GM21528 (cell line): Measurements from ENCODE around the gene TADA2B.
A peak's percentile ranks its signal among the peaks of the same experiment; 100 is the strongest.

Source experiments
- ATAC-seq: cut with Tn5 transposase; IDR thresholded peaks from one replicate; pipeline ENCODE4 v1.9.1; 2021; ENCODE audit warnings: mild to moderate bottlenecking, moderate library complexity; ENCODE audit not compliant: unreplicated experiment, low FRiP score

The TADA2B gene

DNA sequence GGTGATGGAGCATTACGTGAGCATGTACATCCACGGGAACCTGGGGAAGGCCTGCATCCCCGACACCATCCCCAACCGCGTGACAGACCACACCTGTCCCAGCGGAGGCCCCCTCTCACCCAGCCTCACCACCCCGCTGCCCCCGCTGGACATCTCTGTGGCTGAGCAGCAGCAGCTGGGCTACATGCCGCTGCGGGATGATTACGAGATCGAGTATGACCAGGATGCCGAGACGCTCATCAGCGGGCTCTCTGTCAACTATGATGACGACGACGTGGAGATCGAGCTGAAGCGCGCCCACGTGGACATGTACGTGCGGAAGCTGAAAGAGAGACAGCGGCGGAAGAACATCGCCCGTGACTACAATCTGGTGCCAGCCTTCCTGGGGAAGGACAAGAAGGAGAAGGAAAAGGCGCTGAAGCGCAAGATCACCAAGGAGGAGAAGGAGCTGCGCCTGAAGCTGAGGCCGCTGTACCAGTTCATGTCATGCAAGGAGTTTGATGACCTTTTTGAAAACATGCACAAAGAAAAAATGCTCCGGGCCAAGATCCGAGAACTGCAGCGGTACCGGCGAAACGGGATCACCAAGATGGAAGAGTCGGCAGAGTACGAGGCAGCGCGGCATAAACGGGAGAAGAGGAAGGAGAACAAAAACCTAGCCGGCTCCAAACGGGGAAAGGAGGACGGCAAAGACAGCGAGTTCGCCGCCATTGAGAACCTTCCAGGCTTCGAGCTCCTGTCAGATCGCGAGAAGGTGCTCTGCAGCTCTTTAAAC, 11.1 kb downstream of the TADA2B start:
- no peak for ATAC-seq

DNA sequence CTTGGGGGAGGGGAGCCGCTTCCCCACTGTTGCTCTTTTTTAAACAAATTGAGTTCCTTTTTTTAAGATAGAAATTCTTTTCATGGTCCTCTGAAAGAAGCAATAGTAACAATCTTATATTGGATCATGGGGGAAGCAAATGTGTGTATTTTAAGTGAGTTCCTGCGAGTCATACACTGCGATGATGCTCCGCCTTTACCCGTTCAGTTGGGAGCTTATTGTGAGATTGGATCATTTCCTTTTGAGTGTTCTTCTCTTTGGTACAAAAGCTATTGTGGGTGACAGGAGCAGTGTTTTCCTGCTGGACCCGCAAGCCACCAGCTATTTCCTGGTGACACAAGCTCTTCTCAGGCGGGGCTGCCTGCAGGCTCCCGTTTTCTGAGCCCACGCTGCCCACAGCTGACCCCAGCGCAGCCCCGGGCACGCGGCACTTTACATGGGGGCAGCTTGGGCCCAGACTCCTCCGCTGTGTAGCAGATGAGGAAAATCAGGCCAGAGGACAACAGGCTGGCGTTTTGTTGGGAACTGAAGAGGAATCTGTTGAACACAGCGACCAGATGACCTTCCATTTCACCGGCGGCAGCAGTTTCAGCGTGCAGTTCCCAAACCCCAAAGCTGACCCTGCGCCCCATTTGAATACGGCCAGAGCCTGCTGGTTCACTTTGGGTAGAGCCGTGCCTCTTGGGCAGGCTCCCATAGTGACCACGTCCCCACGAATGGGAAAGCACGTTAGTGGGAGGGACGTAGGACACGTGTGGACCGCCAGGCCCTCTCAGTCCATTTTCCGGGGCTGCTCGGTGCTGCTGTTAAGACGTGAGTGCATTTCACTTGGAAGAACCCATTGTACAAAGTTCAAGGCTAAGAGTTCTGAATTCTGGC, 12.2 kb downstream of the TADA2B start:
- no peak for ATAC-seq

DNA sequence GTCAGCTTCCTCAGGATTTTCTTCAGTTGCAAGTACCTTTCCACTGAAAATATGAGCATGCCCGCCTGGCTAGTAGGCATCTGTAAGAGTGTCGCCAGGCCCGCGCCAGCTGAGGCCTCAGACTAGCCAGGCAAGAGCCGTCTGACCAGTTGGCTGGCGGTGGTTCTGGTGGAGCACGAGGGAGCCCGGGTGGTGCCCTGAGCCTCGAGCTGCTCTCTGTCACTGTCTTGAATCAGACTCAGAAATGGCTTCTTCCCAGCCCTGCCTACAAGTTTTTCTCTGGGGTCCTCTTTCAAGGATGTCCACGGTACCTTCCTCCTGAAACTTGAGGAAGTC, 12.8 kb downstream of the TADA2B start:
- ATAC-seq: no peak

DNA sequence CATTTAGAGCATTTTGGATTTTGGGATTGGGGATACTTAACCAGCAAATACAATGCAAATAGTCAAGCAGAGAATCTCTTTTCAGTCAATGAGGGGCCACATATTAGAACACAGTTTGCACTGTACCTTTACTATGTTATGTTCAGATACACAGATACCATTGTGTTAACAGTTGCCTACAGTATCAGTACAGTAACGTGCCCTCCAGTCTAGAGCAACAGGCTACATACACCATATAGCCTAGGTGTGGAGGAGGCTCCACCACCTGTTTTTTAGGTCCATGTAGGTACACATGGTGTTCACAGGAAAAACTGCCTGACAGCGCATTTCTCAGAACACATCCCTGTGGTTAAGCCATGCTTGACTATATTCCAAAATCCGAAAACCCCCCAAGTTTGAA, 15.6 kb downstream of the TADA2B start:
- ATAC-seq: no peak

DNA sequence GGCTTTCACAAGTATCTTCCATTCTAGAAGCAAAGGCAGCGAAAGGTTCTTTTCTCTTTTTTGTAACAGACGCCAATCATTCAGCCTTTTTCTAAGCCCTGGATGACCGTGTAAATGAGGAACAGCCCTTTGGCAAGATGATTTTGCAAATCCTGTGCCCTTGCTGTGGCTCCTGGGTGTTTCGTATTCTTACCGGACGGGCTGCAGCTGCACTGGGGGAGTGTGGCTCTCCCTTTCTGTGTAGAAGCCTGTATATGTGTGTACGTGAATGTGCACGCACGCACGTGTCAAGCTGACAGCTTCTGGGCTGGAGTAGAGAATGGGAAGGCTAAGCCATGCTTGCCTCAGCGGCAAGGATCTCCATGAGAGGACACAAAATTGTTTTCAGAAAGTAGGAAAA, 16.5 kb downstream of the TADA2B start:
- ATAC-seq: no peak

DNA sequence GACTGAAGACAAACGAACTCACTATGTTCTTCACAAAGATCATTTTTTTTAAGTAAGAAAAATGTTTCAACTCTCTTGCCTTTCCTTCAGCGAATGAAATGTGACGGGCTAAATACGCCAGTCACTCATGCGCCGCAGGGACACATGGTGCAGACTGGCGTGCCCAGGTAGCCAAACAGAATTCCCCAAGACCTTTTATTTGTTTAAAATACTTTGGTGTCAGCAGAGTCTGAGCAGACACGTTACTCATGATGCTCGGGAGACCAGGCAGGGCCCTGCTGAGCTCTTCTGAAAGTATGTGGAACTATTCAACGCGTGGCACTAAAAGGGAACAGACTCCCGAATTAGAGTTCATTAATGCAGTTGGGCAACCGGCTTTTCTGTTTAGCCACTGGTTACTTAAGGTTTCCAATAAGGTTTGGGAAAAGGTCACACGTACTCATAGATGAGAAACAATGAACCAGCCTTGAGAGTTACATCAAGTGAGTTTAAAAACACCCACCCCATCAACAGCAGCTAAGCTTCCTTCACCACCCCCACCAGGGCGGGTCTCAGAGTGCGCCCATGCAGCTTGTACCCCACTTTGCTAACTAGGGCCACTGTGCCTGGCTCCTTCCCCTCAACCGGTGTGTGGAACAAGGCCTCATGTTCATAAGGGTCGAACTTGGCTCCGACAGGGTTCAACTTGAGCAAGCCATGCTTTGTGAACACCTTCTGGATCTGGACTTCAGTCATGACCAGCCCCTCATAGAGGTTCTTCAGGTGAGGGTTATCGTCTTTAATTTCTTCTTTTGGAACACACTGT, 17.4 kb downstream of the TADA2B start:
- no peak for ATAC-seq

DNA sequence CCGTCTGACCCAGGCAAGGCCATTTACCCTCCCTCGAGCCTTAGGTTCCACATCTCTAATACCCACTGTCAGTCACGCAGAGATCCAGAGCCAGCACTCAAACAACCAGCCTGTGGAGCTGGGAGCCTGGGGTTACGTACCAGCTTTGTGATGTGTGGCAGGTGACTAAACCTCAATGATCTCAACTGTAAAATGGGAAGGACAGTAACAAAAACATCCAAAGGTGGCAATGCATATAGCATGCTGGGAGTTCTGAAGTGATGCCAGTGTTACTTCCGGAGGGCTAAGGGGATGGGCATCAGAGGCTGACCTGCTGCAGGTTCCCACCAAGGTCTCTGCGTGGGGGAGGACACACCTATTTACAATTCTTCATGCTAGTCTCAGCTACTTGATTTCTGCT, 18.6 kb downstream of the TADA2B start:
- ATAC-seq: no peak

DNA sequence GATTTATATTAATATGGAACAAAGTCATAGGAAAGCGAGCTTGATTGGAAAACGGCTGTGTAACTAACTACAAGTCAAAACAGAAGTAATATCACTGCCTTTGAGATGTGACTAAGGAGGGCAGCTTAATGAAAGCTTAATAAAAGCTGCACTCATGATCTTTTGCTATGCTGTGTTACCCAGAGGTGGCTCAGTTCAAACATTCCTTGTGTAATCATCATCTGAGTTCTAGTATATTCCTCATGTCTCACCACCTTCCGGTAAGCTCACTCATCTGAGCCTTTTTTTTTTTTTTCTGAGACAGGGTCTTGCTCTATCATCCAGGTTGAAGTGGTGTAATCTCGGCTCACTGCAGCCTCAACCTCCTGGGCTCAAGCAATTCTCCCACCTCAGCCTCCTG, 19.6 kb downstream of the TADA2B start:
- no peak for ATAC-seq

DNA sequence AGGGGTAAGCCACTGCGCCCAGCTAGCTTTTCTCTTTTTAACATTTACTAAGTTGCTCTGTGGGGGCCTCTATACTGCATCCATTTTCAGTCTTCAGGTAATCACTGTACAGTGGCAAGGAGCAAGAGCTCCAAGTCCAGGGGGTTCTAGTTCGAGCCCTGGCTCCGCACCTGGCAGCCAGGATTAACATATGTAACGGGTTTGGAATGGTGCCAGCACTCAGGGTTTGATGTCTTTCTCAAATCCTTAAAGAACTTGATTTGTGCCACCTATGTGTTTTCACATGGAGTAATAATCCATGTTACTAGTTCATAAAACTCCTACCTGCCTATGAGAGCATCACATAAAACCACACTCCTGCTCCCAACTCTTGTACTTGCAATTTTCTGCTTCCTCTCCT, 20.2 kb downstream of the TADA2B start:
- ATAC-seq: no peak

DNA sequence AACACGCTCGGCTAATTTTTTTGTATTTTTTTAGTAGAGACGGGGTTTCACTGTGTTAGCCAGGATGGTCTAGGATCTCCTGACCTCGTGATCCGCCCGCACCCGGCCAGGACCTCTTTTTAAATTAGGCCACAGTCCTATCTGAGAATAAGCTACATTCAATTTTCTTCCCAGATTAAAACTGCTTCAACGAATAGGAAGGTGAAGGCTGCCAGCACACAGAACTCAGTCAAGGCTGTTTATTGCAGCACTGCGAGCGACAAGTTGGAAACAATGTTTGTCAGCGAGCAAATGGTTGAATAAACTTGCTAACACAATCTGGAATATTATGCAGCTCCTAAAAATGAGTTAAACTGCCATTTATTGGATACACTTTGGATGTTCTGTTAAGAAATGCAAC, 22.8 kb downstream of the TADA2B start:
- no peak for ATAC-seq

DNA sequence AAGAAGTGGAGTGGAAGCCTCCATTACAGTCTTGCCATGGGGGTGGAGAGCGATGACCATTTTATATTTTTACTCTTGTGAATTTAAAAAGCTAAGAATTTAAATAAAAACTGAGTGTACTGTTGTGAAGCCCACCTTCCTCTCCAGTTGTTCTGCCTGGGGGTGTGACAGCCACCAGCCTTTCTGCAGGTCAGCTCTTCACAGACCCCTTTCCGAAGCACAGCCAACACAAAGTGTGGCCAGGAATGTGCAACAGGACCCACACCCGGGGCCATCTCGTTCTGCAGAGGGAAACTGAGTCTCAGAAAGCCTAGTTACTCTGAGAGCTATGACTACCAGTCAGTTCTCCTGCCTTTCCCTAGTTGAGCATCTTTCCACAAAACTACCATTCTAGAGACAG, 23.3 kb downstream of the TADA2B start:
- no peak for ATAC-seq

DNA sequence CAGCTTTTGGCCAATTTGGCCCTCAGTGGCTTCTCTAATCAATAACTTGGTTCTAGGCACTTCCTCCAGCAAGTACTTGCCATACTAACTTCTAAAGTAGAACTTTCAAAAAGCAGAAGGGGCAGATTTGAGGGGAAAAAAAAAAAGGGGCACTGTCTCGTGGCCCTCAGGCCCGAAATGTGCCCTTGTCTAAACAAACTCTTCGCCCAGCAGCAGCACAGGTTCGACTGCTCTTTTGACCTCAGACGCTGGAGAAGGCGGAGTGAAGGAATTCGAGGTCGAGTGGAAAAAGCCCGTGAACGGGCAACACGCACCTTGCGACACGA, 23.9 kb downstream of the TADA2B start:
- no peak for ATAC-seq

DNA sequence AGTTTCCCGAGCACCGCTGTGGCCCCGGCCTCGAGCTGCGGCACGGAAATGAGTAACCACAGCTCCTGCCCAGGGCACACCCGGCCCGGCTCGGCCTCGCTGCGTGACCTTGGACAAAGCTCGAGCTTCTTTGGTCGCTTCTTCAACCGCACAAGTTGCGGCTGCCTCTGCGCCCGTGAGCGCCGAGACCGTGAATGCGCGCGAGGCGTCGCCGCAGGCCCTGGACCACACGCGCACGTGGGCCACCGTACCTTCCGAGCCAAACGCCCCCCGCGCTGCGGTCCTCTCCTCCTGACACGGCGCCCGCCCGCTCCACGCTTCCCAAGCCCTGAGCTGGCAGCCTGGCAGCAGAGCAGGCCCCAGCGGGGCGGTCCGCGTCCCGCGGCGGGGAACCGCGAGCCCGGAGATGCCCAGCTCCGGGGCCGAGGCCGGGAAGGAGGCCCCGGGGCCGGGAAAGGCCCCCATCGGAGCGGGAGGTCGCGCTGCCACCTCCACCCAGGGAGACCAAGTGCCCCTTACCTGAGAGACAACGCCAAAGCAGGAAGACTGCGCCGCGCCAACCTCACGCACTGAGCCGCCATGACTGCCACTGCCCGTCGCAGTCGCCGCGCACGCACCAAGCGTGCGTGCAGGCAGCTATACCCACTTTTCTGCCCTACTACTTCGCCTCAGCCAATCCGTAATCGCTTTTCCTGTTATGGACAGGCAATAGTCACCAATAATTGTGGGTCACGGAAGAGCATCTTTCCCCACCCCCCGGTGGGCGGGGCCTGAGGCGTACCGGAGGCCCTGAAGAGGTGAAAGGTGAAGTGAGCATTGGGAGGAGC, 24.5 kb downstream of the TADA2B start, which contains the start of gene GRPEL1:
GRPEL1 (minus strand) TSS at position 613 of the 827 bp plus-strand sequence; CDS start at position 581, 32 bp downstream.
- peak; percentile 88 for ATAC-seq

DNA sequence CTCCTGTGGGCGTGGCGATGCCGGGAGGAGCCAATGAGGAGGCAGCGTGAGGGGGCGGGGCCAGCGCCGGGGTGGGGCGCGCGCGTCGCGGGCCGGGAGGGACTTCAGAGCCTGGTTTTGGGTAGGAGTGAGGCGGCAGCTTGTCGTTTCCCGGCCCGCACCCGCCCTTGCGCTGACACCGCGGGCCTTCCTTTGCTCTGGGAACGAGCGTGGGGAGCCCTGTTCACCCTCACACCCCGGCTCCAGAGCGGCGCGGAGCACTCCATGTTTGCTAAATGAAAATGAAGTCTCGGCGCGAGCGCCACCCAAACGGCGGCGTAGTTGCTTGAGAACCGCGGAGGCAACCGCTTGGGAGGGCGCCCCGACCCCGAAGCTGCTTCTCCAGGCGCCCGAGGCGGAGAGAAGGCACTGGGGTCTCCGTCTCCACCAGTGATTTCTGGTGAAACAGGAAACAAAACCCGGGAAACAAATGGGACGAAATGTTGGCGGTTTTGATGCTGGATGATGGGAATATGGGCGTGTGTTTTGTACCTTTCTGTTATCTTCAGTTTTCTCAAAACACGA, 25.2 kb downstream of the TADA2B start:
- peak; percentile 27 for ATAC-seq

DNA sequence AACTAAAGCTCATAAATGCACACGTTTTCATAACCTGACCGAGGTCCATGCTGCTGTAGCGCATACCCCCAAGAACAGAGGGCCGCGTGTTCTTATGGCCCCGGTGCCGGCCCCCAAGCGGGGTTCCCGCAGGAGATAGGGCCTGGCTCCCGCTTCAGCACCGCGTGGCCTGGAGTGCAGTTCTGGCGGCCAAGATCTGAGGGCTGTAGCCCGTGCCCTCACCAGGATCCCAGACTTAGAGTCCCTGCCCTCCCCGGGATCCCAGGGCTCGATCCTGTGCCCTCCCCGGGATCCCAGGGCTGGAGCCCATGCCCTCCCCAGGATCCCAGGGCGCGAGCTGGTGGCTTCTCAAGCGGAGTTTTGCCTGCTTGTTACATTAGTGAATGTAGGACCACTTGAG, 25.7 kb downstream of the TADA2B start:
- ATAC-seq: no peak

DNA sequence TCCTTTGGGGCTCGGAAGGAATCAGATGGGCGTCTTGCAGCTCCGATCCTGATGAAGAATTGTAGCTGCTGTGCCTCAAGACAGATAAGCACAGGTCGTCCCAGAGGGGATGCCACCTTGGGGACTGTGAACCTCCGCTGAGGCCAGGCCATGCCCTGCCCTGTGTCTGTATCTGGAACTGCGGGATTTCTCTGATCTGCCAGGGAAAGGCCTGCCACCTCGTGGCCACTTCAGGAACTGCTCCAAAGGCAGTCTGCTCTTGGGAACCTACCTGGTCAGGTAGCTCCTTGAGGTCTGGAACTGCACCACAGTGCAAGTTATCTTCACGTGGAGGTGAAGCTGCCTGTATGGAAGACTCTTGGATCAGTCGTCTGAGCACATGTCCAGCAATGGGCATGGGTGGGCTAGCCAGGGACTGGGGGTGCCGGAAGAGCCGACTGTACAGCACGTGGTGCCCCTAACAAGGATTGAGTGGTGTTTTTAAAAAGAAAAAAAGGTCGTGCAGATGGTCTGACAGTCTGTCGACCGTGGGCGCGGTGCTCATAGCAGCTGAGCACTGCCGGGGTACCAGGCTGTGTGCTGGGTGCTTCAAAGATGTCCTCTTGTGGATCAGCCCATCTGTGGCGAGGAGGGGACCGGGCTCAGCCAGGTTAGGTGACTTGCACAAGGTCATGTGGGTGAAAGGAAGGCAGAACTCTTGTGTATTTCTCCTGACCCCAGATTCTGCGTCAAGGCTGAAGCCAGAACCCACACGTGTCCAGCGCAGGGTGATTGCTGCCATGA, 27.7 kb downstream of the TADA2B start:
- peak; percentile 35 for ATAC-seq

DNA sequence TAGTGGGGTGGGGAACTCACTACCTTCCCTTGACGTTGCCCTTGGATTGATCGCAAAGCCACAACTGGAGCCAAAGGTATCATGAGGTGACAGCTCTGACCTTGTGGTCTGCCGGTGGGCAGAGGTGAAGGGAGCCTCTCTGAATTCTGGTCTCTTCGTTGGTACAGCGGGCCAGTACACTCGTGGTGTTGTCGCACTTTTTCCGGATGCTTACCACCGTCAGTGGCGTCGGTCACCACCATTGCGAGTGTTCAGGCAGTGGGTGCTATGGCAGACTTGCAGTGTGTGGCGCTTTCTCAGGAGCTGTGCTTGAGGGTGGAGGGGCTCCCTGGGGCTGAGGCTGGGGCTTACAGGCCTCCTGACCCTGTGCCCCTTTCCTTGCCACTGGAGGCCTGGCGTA, 29.9 kb downstream of the TADA2B start:
- no peak for ATAC-seq

DNA sequence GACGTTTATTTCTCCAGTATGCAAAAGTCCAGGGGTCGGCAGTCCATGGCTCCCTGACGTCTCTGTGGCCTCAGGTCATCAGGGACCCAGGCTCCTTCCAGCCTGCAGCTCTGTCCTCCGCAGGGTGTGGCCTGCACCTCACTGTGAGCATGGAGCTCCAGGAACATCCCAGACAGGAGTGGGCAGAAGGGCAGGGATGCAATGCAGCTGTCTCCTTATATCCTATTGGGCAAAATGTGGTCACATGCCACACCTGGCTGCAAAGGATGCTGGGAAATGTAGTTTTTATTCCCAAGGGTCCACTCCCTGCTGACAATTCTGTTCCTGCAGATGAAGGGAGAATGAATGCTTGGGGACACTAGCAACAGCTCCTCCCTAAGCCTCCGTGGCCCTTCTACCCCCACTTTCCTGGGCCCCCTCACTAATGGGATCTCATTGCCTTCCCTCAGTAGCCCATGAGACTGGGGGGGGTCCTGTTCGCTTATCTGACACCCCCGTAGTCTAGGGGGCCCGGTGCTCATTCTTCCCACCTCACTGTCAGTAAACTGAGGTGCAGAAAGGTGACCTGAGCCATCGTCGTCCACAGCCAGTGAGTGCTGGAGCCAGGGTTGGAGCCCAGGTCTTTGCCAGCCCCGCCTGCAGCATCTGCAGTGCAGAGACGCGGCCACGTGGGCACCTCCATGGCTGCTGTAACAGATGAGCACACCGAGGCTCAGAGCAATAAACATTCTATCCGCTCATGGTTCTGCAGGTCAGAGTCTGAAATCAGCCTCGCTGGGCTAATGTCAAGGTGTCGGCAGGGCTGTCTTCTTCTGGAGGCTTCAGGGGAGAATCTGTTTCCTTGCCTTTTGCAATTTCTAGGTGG, 30.6 kb downstream of the TADA2B start:
- ATAC-seq: no peak
